ENCODE measurements around the gene COL9A3.

The COL9A3 gene

GRCh38 chr20:62812907-62813200 lies 4.0 kb upstream of the COL9A3 start:
- no peak overlapping the region for H3K4me3 ChIP-seq (ENCODE audit: low read length)
- no peak for DNase-seq (ENCODE audit: low read depth)
- TF ChIP-seq CTCF (IDR thresholded peaks at IDR 0.05; ENCODE audit: insufficient read depth, low read depth, low read length, missing control alignments): no peak

- TF ChIP-seq CTCF (IDR thresholded peaks at IDR 0.05; ENCODE audit: insufficient read depth, low read depth, low read length, missing control alignments): no peak
- no peak overlapping the region for H3K4me3 ChIP-seq (ENCODE audit: low read length)
- DNase-seq (ENCODE audit: low read depth): no peak
Measured at GRCh38 chr20:62813588-62813987, 3.3 kb upstream of the COL9A3 start.

GRCh38 chr20:62814060-62814708 lies 2.7 kb upstream of the COL9A3 start:
- TF ChIP-seq CTCF (IDR thresholded peaks at IDR 0.05; ENCODE audit: insufficient read depth, low read depth, low read length, missing control alignments): no peak
- DNase-seq (ENCODE audit: low read depth): no peak

GRCh38 chr20:62814709-62815065 lies 2.2 kb upstream of the COL9A3 start:
- H3K4me3 ChIP-seq (ENCODE audit: low read length): no peak overlapping the region
- no peak for DNase-seq (ENCODE audit: low read depth)
- no peak for TF ChIP-seq CTCF (IDR thresholded peaks at IDR 0.05; ENCODE audit: insufficient read depth, low read depth, low read length, missing control alignments)

More at GRCh38 chr20:62814060-62814708, 2.7 kb upstream of the COL9A3 start:
- H3K4me3 ChIP-seq (ENCODE audit: low read length): no peak overlapping the region

- DNase-seq (ENCODE audit: low read depth): peak; percentile 62
- H3K4me3 ChIP-seq (ENCODE audit: low read length): no peak overlapping the region
- no peak for TF ChIP-seq CTCF (IDR thresholded peaks at IDR 0.05; ENCODE audit: insufficient read depth, low read depth, low read length, missing control alignments)
Measured at GRCh38 chr20:62815066-62815991, 1.5 kb upstream of the COL9A3 start.

- no peak overlapping the region for H3K4me3 ChIP-seq (ENCODE audit: low read length)
- DNase-seq (ENCODE audit: low read depth): no peak
- no peak for TF ChIP-seq CTCF (IDR thresholded peaks at IDR 0.05; ENCODE audit: insufficient read depth, low read depth, low read length, missing control alignments)
Measured at GRCh38 chr20:62816031-62816883, 593 bp upstream of the COL9A3 start.
